ENCODE data around the gene MROH2B. TPM values are rescaled to one million over a fixed set of nuclear protein-coding genes. Genes with fewer than 3 reads are reported as not detected.

The MROH2B gene
- polyA plus RNA-seq, 5 donors: 0.13 to 2.7 (median 0.85) TPM

DNA sequence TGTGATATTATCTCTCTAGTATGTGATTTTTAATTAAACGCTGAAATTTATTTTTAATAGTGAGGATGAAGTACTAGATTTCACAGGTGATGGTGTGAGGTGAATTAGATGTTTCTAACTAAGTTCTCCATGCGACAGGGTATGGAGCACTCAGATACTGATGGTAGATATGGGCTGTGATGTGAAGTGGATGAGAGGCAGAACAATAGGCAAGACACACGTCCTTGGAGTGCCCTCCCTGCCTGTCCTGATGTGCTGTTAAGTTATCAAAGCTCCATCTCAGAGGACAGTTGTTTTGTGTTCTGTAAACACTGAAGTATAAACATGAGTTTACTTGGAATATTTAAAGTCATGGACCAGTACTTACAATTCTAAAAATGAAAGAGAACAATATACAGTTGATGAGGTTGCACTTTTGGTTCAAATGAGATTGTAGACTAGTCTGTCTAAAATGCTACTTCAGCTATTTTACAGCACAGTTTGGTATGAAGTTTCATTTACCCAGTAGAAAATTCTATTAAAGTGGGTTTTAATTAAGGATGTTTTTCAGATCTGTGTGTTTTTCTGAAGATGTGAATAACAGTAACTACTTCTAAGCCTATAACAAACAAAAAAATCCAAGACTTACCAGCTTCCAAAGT is 97.7 kb downstream of the MROH2B start:
- no peak for DNase-seq

DNA sequence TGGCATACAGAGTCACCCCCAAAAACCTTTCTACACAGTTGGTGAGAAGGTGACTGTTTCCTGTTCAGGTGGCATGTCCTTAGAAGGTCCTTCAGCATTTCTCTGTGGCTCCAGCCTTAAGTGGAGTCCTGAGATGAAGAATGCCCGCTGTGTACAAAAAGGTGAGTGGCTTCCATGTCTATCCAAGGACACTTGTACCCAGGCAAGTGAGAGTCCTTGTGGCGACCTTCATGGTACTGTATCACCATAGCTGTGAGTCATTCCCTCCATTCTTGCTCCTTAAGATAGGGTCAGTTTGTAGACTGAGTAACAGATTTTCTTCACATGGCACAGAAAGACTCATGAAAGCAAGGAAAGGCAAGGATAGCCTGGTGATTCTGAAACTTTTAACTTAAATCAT is 98.7 kb downstream of the MROH2B start:
- DNase-seq: no peak

DNA sequence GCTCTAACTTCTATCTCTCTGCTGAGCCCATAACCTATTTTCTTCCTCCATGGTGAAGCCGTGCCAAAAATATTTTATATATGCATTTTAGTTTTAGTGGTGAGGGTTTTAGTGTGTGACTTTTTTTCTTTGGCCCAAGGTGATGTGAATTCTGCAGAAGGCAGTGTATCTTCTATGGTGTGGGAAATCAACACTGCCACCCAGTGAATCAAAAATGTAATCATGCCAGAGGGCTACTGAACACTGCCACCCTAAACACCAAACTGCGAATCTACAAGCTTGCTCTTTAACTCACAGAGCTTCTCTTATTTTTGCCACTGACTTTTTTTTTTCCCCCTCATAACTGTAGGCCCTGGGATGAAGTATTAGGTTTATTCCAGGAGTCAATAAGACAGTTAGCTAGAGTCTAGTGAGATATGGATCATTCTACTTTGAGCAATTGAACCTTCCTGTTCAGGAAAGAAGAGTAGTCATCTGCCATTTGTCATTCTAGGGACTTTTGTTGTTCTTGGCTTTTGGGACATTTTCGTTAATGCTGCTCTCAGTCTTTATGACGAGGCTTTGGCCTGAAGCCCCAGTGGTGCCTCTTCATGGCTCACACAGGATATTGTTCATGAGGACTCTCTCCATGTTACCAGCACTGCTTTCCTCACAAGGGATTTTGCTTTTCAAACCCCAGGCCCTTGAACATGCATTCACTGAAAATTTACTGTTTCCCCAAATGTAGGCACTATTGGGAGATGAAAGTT is 108.8 kb downstream of the MROH2B start:
- DNase-seq: no peak

DNA sequence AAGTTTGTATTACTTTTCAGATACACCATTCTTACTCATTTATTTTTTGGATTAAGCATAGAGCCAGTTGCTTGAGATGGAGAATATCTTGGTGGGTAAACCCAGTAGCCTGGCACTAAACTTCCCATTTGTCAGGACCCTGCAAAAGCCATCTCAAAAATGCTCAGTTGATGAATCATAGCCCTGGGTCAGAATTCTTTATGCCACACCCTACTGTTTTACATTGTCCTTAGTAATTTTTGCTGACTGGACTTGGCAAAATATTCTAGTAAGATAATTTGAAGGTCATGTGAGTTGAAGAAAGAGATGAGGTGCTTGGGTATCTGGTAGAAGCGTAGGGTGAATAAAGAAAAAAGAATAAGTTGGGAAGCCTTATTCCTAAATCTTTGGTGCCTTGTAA is 111.1 kb downstream of the MROH2B start:
- DNase-seq: no peak

DNA sequence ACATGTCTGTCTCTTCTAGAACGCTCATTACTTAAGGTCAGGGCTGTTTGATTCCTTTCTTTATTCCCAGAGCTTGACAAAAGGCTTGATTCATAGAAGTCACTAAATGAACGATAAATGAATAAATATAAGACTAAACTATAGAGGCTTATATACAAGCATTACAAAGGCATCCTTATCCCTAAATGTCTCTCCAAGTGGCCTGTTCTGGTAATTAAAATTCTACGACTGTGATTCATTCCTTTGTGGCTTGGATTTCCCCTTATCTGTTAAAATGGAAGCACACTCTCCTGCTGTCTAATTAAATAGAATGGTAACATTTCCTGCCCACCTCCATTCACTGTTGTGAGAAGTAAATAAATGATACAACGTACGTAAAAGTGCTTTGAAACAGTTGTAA is 112.3 kb downstream of the MROH2B start:
- no peak for DNase-seq

DNA sequence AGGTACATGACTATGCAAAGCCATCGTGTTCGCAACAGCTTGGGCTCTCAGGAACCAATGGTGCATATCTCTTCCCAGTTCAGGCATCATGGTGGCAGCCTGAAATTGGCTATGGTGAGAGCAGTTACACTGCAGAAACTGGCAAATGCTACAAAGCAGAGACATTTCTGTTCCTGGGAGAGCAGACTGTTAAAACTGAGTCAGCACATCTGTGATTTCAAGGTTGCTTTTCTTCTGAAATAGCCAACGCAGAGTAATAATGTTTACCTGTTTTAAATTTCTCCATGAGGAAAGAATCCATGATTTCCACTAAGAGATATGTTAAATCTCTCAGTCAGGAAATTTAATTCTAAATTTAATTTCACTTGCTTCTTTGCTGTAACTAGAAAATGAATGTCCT is 114.1 kb downstream of the MROH2B start:
- no peak for DNase-seq

DNA sequence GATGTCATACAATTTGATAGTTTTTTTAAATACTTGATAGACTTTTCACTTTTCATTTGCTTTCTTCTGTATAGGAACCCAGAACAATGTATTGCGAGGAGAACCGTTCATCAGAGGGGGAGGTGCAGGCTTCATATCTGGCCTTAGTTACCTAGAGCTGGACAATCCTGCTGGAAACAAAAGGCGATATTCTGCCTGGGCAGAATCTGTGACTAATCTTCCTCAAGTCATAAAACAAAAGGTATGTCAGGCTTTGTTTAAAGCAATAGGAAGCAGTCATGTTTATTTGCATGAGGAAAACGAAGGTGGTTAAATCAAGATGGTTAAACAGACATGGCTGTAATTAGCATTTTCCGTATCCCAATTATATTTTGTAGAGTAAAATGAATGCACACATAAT is 115.8 kb downstream of the MROH2B start:
- no peak for DNase-seq

Other genes starting within 250 kb of the MROH2B start
- gene RPL37, start 236.1 kb downstream of the MROH2B start, polyA plus RNA-seq (ENCODE audit: insufficient read depth in 1 of 5, insufficient read length in 5 of 5, low replicate concordance in 1 of 5): 1,000 to 10,000 TPM; 2,210 to 2,870 (median 2,405) TPM
- 1 to 10 TPM; 4.3 to 7.4 (median 6.7) TPM for gene CARD6, start 230.0 kb downstream of the MROH2B start, polyA plus RNA-seq (ENCODE audit: insufficient read depth in 1 of 5, insufficient read length in 5 of 5, low replicate concordance in 1 of 5)
- gene C7, start 161.8 kb downstream of the MROH2B start, polyA plus RNA-seq (ENCODE audit: insufficient read depth in 1 of 5, insufficient read length in 5 of 5, low replicate concordance in 1 of 5): 100 to 1,000 TPM; 406 to 534 (median 507) TPM
- 1 to 10 TPM in 4 of 5 donors, under 1 TPM in 1; 0.95 to 4.0 (median 2.5) TPM for gene C6, start 142.2 kb upstream of the MROH2B start, polyA plus RNA-seq (ENCODE audit: insufficient read depth in 1 of 5, insufficient read length in 5 of 5, low replicate concordance in 1 of 5)